Peyer's patch (tissue), 4 donors: Measurements from ENCODE around the gene GAK. TPM values are rescaled to one million over a fixed set of nuclear protein-coding genes. Genes with fewer than 3 reads are reported as not detected.

Experiments
- DNase-seq, 3 donors: peaks; one replicate each; pipeline ENCODE4 v3.0.0-alpha.2; 2017 to 2019
- H3K27ac ChIP-seq, 4 donors: fragments of 200-600 bp; sonication (generic); one replicate each; pipeline ENCODE4 v1.5.1; 2016 to 2019
- H3K27me3 ChIP-seq, 2 donors: fragments of 200-600 bp; sonication (generic); one replicate each; pipeline ENCODE4 v1.5.1; 2019
- H3K36me3 ChIP-seq, 3 donors: fragments of 200-600 bp; sonication (generic); one replicate each; pipeline ENCODE4 v1.5.1; 2016 to 2019
- H3K4me1 ChIP-seq, 4 donors: fragments of 200-600 bp; sonication (generic); one replicate each; pipeline ENCODE4 v1.5.1; 2016 to 2019
- H3K4me3 ChIP-seq, 4 donors: fragments of 200-600 bp; sonication (generic); 1 replicate in 3 of 4; 2 replicates in 1 of 4; pipeline ENCODE4 v1.5.1; 2016 to 2019; ENCODE audit warnings: mild to moderate bottlenecking in 1 of 4
- H3K9me3 ChIP-seq, 4 donors: fragments of 200-600 bp; sonication (generic); one replicate each; pipeline ENCODE4 v1.5.1; 2016 to 2019; ENCODE audit warnings: mild to moderate bottlenecking in 1 of 4
- CTCF ChIP-seq, 6 experiments: fragments of 450-650 bp in 4 of 6; fragments of 200-600 bp in 2 of 6; sonication (generic) in 1 of 6; IDR thresholded peaks; one replicate each; pipeline ENCODE4 v1.5.1; 2017 to 2019; ENCODE audit warnings: antibody characterized with exemption in 6 of 6, mild to moderate bottlenecking in 3 of 6, moderate library complexity in 1 of 6
- POLR2A ChIP-seq, 2 donors: fragments of 450-650 bp; IDR thresholded peaks; one replicate each; pipeline ENCODE4 v1.5.1; 2017; ENCODE audit warnings: antibody characterized with exemption in 2 of 2, mild to moderate bottlenecking in 2 of 2, moderate library complexity in 2 of 2
- total RNA-seq, 4 donors: library from RNA; depleted of rRNA; stranded (reverse); fragments of >200 nt; gene quantifications; one replicate each; pipeline ENCODE4 v1.1.0, GENCODE V29; 2016

Gene GAK
- total RNA-seq, 4 donors from 2014 or later: 248 to 362 (median 351) TPM

DNA sequence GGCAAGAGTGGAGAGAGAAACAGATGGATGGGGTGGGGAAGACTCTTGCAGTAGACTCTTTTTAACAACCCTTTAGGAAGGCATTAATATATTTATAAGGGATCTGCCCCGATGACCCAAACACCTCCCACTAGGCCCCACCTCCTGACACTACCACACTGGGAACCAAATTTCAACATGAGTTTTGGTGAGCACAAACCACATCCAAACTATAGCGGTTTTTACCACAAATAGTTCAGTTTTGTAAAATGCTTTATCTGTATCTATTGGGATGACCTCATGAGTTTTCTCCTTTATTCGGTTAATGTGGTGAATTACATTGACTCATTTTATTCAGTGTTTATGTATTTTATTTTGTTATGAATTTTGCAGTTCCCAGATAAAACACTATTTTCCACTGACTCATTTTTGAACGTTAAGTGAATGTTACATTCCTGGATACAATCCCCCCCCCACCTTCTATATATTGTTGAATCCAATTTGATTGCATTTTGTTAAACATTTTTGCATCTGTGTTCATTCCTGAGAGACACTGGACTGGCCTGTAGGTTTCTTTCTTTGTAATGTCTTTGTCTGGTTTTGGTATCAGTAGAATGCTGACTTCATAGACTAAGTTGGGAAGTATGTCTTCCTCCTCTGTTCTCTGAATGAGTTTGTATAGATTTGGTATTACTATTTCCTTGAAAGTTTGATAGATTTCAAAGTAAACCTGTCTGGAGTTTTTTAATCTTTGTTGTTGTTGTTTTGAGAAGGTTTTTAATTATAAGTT is 92.3 kb downstream of the GAK start:
- no peak for TF ChIP-seq POLR2A (IDR thresholded peaks at IDR 0.05)
- no peak for TF ChIP-seq CTCF (IDR thresholded peaks at IDR 0.05)
- Histone ChIP-seq H3K36me3 (no peaks in the 10 kb centered on the region), H3K4me1 (no peaks in the 10 kb centered on the region), H3K4me3 (no peak overlapping the region), H3K27me3 (no peaks in the 10 kb centered on the region), H3K9me3 (peaks cover 0 to 20% (median 6%) of the 10 kb centered on the region in 4 donors), H3K27ac (no peak overlapping the region)
- DNase-seq: no peak

DNA sequence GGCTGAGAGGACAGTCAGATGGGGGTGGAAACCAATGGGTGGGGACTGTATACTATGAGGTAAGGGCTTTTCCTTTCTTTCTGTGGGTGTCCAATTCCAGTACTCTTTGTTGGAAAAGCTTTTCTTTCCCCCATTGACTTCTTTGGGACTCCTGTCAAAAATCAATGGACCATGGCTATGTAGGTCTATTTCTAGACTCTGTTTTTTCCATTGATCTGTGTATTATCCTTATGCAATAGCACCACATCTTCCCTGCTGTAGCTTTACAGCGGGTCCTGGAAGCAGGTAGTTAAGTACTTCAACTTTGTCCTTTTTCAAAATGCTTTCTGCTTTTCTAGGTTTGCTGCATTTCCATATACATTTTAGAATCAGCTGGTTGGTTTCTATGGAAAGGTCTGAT is 94.3 kb downstream of the GAK start:
- no peak overlapping the region for H3K4me3 ChIP-seq
- no peak overlapping the region for H3K27ac ChIP-seq
- DNase-seq: no peak
- H3K27me3 ChIP-seq: no peaks in the 10 kb centered on the region
- H3K9me3 ChIP-seq: peaks cover 0 to 20% (median 6%) of the 10 kb centered on the region in 4 donors
- no peaks in the 10 kb centered on the region for H3K4me1 ChIP-seq
- H3K36me3 ChIP-seq: no peaks in the 10 kb centered on the region
- TF ChIP-seq CTCF (IDR thresholded peaks at IDR 0.05) (no peak), POLR2A (IDR thresholded peaks at IDR 0.05) (no peak)

DNA sequence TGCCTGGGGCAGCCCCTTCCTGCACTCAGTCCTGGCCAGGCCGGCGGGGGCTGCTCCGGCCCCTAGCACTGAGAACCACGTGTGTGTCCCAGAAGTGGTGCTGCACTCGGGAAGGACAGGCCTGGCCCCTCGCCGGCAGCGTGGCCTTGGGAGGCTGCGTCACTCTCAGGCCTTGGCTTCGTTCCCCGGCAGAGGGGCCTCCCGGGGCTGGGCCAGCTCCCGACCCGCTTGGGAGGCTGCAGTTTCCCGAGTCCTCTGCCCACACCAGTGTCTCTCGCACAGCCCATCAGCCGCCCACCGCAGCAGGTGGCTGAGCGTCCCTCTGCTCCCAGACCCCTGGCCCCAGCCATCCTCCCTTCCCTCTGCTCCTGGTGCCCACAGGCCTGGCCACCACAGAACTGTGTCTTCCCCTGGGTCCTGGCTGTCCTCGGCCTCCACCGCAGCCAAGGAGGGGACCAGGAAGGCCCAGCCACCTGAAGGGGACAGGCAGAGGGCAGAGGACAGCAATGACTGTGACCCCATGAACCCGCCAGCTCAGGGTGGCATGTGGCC is 95.3 kb downstream of the GAK start:
- Histone ChIP-seq H3K4me3 (no peak overlapping the region), H3K9me3 (peaks cover 0 to 24% (median 6%) of the 10 kb centered on the region in 4 donors), H3K27me3 (no peaks in the 10 kb centered on the region), H3K4me1 (no peaks in the 10 kb centered on the region), H3K27ac (no peak overlapping the region), H3K36me3 (no peaks in the 10 kb centered on the region)
- peak in 1 of 3 donors; percentile 37 for DNase-seq
- TF ChIP-seq POLR2A (IDR thresholded peaks at IDR 0.05) (no peak), CTCF (IDR thresholded peaks at IDR 0.05) (no peak)

DNA sequence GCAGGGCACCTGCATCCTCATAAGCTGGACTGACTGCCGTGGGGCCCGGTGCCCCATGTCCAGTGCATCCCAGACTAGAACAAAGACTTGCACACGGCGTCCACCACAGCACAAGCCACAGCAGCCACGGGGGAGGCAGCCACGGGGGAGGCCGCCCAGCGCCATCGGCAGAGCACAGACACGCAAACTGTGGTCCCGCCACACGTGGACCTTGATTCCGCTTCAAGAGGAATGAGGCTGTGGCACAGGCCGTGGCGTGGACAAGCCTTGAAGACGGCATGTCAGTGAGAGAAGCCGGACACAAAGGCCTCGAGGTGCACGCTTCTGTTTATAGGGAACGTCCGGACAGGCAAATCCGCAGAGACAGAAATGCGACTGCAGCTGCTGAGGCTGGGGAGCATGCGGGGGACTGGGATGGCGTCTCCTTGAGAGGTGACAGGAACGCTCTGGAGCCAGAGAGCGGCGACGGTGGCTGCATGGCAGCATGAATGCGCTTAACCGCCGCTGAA is 96.1 kb downstream of the GAK start:
- peak in 1 of 3 donors; percentile 24 for DNase-seq
- no peak overlapping the region for H3K27ac ChIP-seq
- no peaks in the 10 kb centered on the region for H3K36me3 ChIP-seq
- H3K4me1 ChIP-seq: no peaks in the 10 kb centered on the region
- no peak for TF ChIP-seq POLR2A (IDR thresholded peaks at IDR 0.05)
- no peak for TF ChIP-seq CTCF (IDR thresholded peaks at IDR 0.05)
- no peak overlapping the region for H3K4me3 ChIP-seq
- H3K9me3 ChIP-seq: peaks cover 0 to 30% (median 6%) of the 10 kb centered on the region in 4 donors
- no peaks in the 10 kb centered on the region for H3K27me3 ChIP-seq

- no peaks in the 10 kb centered on the region for H3K27me3 ChIP-seq
- DNase-seq: peak in 1 of 3 donors; percentile 55
- H3K9me3 ChIP-seq: peaks cover 0 to 30% (median 6%) of the 10 kb centered on the region in 4 donors
- TF ChIP-seq POLR2A (IDR thresholded peaks at IDR 0.05) (no peak), CTCF (IDR thresholded peaks at IDR 0.05) (no peak)
- H3K27ac ChIP-seq: no peak overlapping the region
- no peak overlapping the region for H3K4me3 ChIP-seq
- no peaks in the 10 kb centered on the region for H3K4me1 ChIP-seq
- no peaks in the 10 kb centered on the region for H3K36me3 ChIP-seq
These were observed 96.7 kb downstream of the GAK start for GRCh38 chr4:835148-836002.
